Immature natural killer cell (primary cell): ENCODE measurements around the gene CMTM3. TPM values are rescaled to one million over a fixed set of nuclear protein-coding genes. Genes with fewer than 3 reads are reported as not detected.
"Not testable (repeated sequence)": the region's sequence is repeated elsewhere in the genome, so short reads cannot be mapped to it uniquely, and the experiment has no call there.

Experiments
- DNase-seq, 3 donors: peaks; one replicate each; pipeline ENCODE4 v3.0.0; 2022; ENCODE audit warnings: mixed read lengths in 1 of 3
- H3K27ac Mint-ChIP-seq, 6 donors: one replicate each; pipeline ENCODE4 v1.8.0; 2020; ENCODE audit warnings: mixed read lengths in 6 of 6, mild to moderate bottlenecking in 5 of 6, inconsistent platforms in 4 of 6, moderate library complexity in 3 of 6
- H3K27me3 Mint-ChIP-seq, 3 donors: one replicate each; pipeline ENCODE4 v1.8.0; 2020 to 2021; ENCODE audit warnings: low read depth in 3 of 3, mild to moderate bottlenecking in 3 of 3, mixed read lengths in 3 of 3, moderate library complexity in 3 of 3, inconsistent platforms in 1 of 3
- H3K36me3 Mint-ChIP-seq, 3 donors: one replicate each; pipeline ENCODE4 v1.8.0; 2020; ENCODE audit warnings: mixed read lengths in 3 of 3, inconsistent platforms in 2 of 3, mild to moderate bottlenecking in 2 of 3
- H3K4me1 Mint-ChIP-seq, 2 donors: one replicate each; pipeline ENCODE4 v1.8.0; 2020; ENCODE audit warnings: inconsistent platforms in 2 of 2, mild to moderate bottlenecking in 2 of 2, mixed read lengths in 2 of 2, moderate library complexity in 1 of 2
- H3K4me3 Mint-ChIP-seq, 5 donors: one replicate each; pipeline ENCODE4 v1.8.0; 2020; ENCODE audit warnings: mild to moderate bottlenecking in 5 of 5, mixed read lengths in 5 of 5, inconsistent platforms in 3 of 5, moderate library complexity in 3 of 5
- H3K9me3 Mint-ChIP-seq, 6 donors: one replicate each; pipeline ENCODE4 v1.8.0; 2020; ENCODE audit warnings: mild to moderate bottlenecking in 6 of 6, mixed read lengths in 6 of 6, inconsistent platforms in 4 of 6, moderate library complexity in 3 of 6
- polyA plus RNA-seq, 3 donors: library from polyadenylated mRNA; unstranded; fragments of 300-500 nt; fragmentation: Illumina TruSeq; gene quantifications; one replicate each; pipeline ENCODE4 v1.2.3, GENCODE V29; 2021

CMTM3 gene
- polyA plus RNA-seq, 3 donors from 2014 or later = 83.5 to 145 (median 127) TPM

GRCh38 chr16:66658143-66658859 is 53.8 kb downstream of the CMTM3 start:
- no peak for DNase-seq
- no peaks in the 10 kb centered on the region for H3K4me1 Mint-ChIP-seq
- no peak overlapping the region for H3K4me3 Mint-ChIP-seq
- H3K27ac Mint-ChIP-seq = peak overlapping the region in 1 of 6 donors; percentile 40
- no peaks in the 10 kb centered on the region for H3K36me3 Mint-ChIP-seq
- H3K27me3 Mint-ChIP-seq = peaks cover 0 to 18% (median 6%) of the 10 kb centered on the region in 3 donors
- H3K9me3 Mint-ChIP-seq = no peaks in the 10 kb centered on the region

GRCh38 chr16:66658860-66659190 is 54.3 kb downstream of the CMTM3 start:
- Mint-ChIP-seq H3K9me3 (no peaks in the 10 kb centered on the region), H3K27ac (no peak overlapping the region), H3K36me3 (no peaks in the 10 kb centered on the region), H3K4me3 (no peak overlapping the region), H3K4me1 (no peaks in the 10 kb centered on the region), H3K27me3 (peaks cover 0 to 18% (median 5%) of the 10 kb centered on the region in 3 donors)
- no peak for DNase-seq

GRCh38 chr16:66660422-66661209 is 56.1 kb downstream of the CMTM3 start:
- no peak overlapping the region for H3K4me3 Mint-ChIP-seq
- no peaks in the 10 kb centered on the region for H3K4me1 Mint-ChIP-seq
- H3K27ac Mint-ChIP-seq = peak overlapping the region in 1 of 6 donors; percentile 42
- no peak for DNase-seq
- no peaks in the 10 kb centered on the region for H3K36me3 Mint-ChIP-seq
- no peaks in the 10 kb centered on the region for H3K9me3 Mint-ChIP-seq
- peaks cover 0 to 10% (median 5%) of the 10 kb centered on the region in 3 donors for H3K27me3 Mint-ChIP-seq

- Mint-ChIP-seq H3K4me3 (no peak overlapping the region), H3K36me3 (no peaks in the 10 kb centered on the region), H3K27me3 (peaks cover 0 to 12% (median 9%) of the 10 kb centered on the region in 3 donors), H3K4me1 (no peaks in the 10 kb centered on the region), H3K27ac (no peak overlapping the region), H3K9me3 (no peaks in the 10 kb centered on the region)
- DNase-seq = no peak
Observed at GRCh38 chr16:66661210-66661560, 56.7 kb downstream of the CMTM3 start.

- H3K4me1 Mint-ChIP-seq, DNase-seq, H3K36me3 Mint-ChIP-seq, H3K9me3 Mint-ChIP-seq, H3K4me3 Mint-ChIP-seq, H3K27ac Mint-ChIP-seq: not testable (repeated sequence)
- H3K27me3 Mint-ChIP-seq = peaks cover 0 to 12% (median 6%) of the 10 kb centered on the region in 3 donors
Observed at GRCh38 chr16:66661671-66662346, 57.3 kb downstream of the CMTM3 start.

GRCh38 chr16:66662445-66663194 is 58.1 kb downstream of the CMTM3 start:
- no peak overlapping the region for H3K4me3 Mint-ChIP-seq
- H3K27ac Mint-ChIP-seq = no peak overlapping the region
- H3K27me3 Mint-ChIP-seq = peaks cover 0 to 12% (median 6%) of the 10 kb centered on the region in 3 donors
- no peaks in the 10 kb centered on the region for H3K36me3 Mint-ChIP-seq
- no peaks in the 10 kb centered on the region for H3K4me1 Mint-ChIP-seq
- H3K9me3 Mint-ChIP-seq = no peaks in the 10 kb centered on the region
- DNase-seq = no peak

Other genes with a start within 250 kb of the CMTM3 start
- gene CDH5, start 238.0 kb upstream of the CMTM3 start, polyA plus RNA-seq = not detected
- under 1 TPM in 1 of 3 donors, not detected in 2; 0.32 TPM for gene BEAN1, start 177.4 kb upstream of the CMTM3 start, polyA plus RNA-seq
- 10 to 100 TPM in 1 of 3 donors, 1 to 10 TPM in 2; 8.2 to 19.9 (median 9.8) TPM for gene TK2, start 54.6 kb upstream of the CMTM3 start, polyA plus RNA-seq
- gene CKLF, start 52.1 kb upstream of the CMTM3 start, polyA plus RNA-seq = 100 to 1,000 TPM; 226 to 318 (median 229) TPM
- gene CMTM1, start 38.3 kb upstream of the CMTM3 start, polyA plus RNA-seq = 1 to 10 TPM; 1.1 to 3.1 (median 2.2) TPM
- gene CMTM2, start 25.2 kb upstream of the CMTM3 start, polyA plus RNA-seq = under 1 TPM in 1 of 3 donors, not detected in 2; 0.85 TPM
- gene CMTM4, start 92.0 kb downstream of the CMTM3 start, polyA plus RNA-seq = under 1 TPM in 1 of 3 donors, not detected in 2; 0.19 TPM
- 10 to 100 TPM; 15.3 to 41.1 (median 16.6) TPM for gene DYNC1LI2, start 146.9 kb downstream of the CMTM3 start, polyA plus RNA-seq
- gene TERB1, start 196.9 kb downstream of the CMTM3 start, polyA plus RNA-seq = under 1 TPM in 1 of 3 donors, not detected in 2; 0.11 TPM
- gene NAE1, start 226.3 kb downstream of the CMTM3 start, polyA plus RNA-seq = 10 to 100 TPM; 67.2 to 73.8 (median 69.8) TPM
- under 1 TPM; 0.12 to 0.25 (median 0.17) TPM for gene CA7, start 239.7 kb downstream of the CMTM3 start, polyA plus RNA-seq